Sigmoid colon (tissue), 4 donors: ENCODE measurements around the gene MCU.

Experiments used
- POLR2A ChIP-seq, 2 donors: fragments of 450-650 bp; IDR thresholded peaks; one replicate each; pipeline ENCODE4 v1.6.1; 2016; ENCODE audit warnings: antibody characterized with exemption in 2 of 2, mild to moderate bottlenecking in 2 of 2, moderate library complexity in 2 of 2
- POLR2AphosphoS5 ChIP-seq, 4 donors: sonication (generic); formaldehyde crosslinking; IDR thresholded peaks; one replicate each; pipeline ENCODE4 v1.6.1; 2017; ENCODE audit warnings: antibody characterized with exemption in 4 of 4
- TF ChIP-seq, protein P1 (sequence below), 4 experiments: fragments of 450-650 bp in 3 of 4; fragments of 200-600 bp in 1 of 4; IDR thresholded peaks; one replicate each; pipeline ENCODE4 v1.5.1; 2016 to 2019; ENCODE audit warnings: antibody characterized with exemption in 4 of 4, mild to moderate bottlenecking in 3 of 4, moderate library complexity in 2 of 4

DNA sequence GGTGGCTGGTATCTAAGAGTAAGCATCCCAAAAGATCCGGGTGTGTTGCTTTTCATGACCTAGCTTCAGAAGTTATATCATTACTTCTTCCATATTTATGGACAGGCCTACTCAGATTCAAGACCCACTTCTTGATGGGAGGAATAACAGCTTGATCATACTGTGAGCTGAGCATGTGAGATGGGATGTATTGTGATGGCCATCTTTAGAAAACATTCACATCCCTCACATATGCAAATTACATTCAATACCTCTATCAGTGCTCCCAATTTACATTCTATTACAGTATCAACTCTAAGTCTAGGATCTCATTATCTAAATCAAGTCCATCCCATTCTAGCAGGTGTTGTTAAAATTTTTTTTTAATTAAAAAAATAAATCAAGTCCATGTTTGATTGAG lies 101.8 kb downstream of the MCU start:
- TF ChIP-seq, protein P1, sequence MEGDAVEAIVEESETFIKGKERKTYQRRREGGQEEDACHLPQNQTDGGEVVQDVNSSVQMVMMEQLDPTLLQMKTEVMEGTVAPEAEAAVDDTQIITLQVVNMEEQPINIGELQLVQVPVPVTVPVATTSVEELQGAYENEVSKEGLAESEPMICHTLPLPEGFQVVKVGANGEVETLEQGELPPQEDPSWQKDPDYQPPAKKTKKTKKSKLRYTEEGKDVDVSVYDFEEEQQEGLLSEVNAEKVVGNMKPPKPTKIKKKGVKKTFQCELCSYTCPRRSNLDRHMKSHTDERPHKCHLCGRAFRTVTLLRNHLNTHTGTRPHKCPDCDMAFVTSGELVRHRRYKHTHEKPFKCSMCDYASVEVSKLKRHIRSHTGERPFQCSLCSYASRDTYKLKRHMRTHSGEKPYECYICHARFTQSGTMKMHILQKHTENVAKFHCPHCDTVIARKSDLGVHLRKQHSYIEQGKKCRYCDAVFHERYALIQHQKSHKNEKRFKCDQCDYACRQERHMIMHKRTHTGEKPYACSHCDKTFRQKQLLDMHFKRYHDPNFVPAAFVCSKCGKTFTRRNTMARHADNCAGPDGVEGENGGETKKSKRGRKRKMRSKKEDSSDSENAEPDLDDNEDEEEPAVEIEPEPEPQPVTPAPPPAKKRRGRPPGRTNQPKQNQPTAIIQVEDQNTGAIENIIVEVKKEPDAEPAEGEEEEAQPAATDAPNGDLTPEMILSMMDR (IDR thresholded peaks at IDR 0.05): no peak
- TF ChIP-seq POLR2AphosphoS5 (IDR thresholded peaks at IDR 0.05) (no peak), POLR2A (IDR thresholded peaks at IDR 0.05) (no peak)
